Measurements from ENCODE around the gene EPAS1.

Gene EPAS1

DNA sequence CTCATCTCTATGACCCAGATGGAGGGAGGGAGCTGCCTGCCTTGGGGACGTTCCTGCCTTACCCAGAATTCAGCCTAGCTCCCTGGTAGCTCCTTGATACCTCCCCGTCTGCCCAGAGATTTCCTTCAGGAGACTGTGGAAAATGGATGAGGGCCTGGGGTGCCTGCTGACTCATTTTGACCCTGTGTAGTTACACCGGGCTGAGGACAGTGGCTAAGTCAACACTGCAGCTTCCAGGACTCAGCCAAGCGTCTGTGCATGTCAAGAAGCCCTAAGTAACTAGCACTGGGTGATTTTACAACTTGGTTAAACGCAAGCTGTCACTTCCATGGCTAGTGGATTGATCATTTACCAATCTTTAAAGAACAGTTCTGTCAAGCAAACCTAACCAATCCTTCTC, 23.3 kb upstream of the EPAS1 start:
- Histone ChIP-seq H3K9ac (ENCODE audit: low read length) (no peak overlapping the region), H3K9me3 (ENCODE audit: control insufficient read depth, insufficient read depth, low read depth, low read length) (no peaks in the 10 kb centered on the region), H3K27ac (ENCODE audit: low read depth, low read length) (no peak overlapping the region), H3K4me3 (ENCODE audit: low read depth, low read length) (no peak overlapping the region), H3K27me3 (ENCODE audit: control insufficient read depth, insufficient read depth, low read length) (no peaks in the 10 kb centered on the region), H3K4me1 (ENCODE audit: control insufficient read depth, insufficient read depth, low read length) (peaks cover 6% of the 10 kb centered on the region; the same call in 1 of the 2 replicates), H3K36me3 (ENCODE audit: control insufficient read depth, insufficient read depth, low read length) (no peaks in the 10 kb centered on the region)

GRCh38 chr2:46274586-46274985, 22.6 kb upstream of the EPAS1 start:
- no peak overlapping the region for H3K27ac ChIP-seq (ENCODE audit: low read depth, low read length)
- H3K36me3 ChIP-seq (ENCODE audit: control insufficient read depth, insufficient read depth, low read length): no peaks in the 10 kb centered on the region
- H3K4me1 ChIP-seq (ENCODE audit: control insufficient read depth, insufficient read depth, low read length): peaks cover 6% of the 10 kb centered on the region; the same call in 1 of the 2 replicates
- no peak overlapping the region for H3K9ac ChIP-seq (ENCODE audit: low read length)
- no peaks in the 10 kb centered on the region for H3K27me3 ChIP-seq (ENCODE audit: control insufficient read depth, insufficient read depth, low read length)
- H3K4me3 ChIP-seq (ENCODE audit: low read depth, low read length): no peak overlapping the region
- H3K9me3 ChIP-seq (ENCODE audit: control insufficient read depth, insufficient read depth, low read depth, low read length): no peaks in the 10 kb centered on the region

DNA sequence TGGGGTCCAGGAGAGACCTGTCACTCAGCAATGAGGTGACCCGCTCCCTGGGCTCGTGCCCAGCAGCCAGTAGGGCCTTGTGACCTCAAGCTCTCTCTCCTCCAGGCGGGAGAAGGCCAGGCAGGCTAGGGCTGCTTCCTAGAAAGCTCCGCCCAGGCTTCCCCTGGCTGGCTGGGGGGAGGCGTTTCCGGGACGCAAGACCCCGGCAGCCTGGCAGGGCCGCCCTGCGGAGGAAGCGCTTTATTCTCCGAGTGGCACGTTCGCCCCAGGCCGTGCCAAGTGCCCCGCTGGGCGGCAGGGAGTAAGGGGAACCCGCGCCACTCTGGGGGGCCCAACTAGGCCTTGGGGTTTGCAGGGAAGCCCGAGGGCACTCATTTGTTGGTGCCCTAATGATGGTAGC, 21.2 kb upstream of the EPAS1 start:
- Histone ChIP-seq H3K27ac (ENCODE audit: low read depth, low read length) (no peak overlapping the region), H3K9ac (ENCODE audit: low read length) (no peak overlapping the region), H3K27me3 (ENCODE audit: control insufficient read depth, insufficient read depth, low read length) (no peaks in the 10 kb centered on the region), H3K9me3 (ENCODE audit: control insufficient read depth, insufficient read depth, low read depth, low read length) (no peaks in the 10 kb centered on the region), H3K4me3 (ENCODE audit: low read depth, low read length) (no peak overlapping the region), H3K4me1 (ENCODE audit: control insufficient read depth, insufficient read depth, low read length) (no peaks in the 10 kb centered on the region), H3K36me3 (ENCODE audit: control insufficient read depth, insufficient read depth, low read length) (no peaks in the 10 kb centered on the region)

DNA sequence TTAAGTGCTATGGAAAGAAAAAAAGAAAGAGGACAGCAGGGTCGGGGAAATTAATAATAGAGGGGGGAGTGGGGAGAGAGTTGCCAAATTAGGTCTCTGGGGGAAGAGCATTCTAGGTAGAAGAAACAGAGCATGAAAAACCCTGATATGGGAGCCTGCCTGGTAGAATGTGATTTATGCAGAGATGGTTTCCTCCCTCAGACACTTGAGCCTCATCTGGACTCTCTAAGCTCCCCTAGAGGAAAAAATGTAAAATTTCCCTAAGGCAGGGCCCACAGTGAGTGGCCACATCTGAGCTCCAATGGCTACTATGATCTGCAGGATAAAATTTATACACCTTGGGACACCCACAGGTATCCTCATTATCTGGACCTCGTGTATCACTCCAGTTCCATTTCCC, 20.6 kb upstream of the EPAS1 start:
- H3K4me3 ChIP-seq (ENCODE audit: low read depth, low read length): no peak overlapping the region
- H3K9me3 ChIP-seq (ENCODE audit: control insufficient read depth, insufficient read depth, low read depth, low read length): no peaks in the 10 kb centered on the region
- H3K4me1 ChIP-seq (ENCODE audit: control insufficient read depth, insufficient read depth, low read length): no peaks in the 10 kb centered on the region
- no peaks in the 10 kb centered on the region for H3K27me3 ChIP-seq (ENCODE audit: control insufficient read depth, insufficient read depth, low read length)
- no peaks in the 10 kb centered on the region for H3K36me3 ChIP-seq (ENCODE audit: control insufficient read depth, insufficient read depth, low read length)
- H3K27ac ChIP-seq (ENCODE audit: low read depth, low read length): no peak overlapping the region
- no peak overlapping the region for H3K9ac ChIP-seq (ENCODE audit: low read length)

DNA sequence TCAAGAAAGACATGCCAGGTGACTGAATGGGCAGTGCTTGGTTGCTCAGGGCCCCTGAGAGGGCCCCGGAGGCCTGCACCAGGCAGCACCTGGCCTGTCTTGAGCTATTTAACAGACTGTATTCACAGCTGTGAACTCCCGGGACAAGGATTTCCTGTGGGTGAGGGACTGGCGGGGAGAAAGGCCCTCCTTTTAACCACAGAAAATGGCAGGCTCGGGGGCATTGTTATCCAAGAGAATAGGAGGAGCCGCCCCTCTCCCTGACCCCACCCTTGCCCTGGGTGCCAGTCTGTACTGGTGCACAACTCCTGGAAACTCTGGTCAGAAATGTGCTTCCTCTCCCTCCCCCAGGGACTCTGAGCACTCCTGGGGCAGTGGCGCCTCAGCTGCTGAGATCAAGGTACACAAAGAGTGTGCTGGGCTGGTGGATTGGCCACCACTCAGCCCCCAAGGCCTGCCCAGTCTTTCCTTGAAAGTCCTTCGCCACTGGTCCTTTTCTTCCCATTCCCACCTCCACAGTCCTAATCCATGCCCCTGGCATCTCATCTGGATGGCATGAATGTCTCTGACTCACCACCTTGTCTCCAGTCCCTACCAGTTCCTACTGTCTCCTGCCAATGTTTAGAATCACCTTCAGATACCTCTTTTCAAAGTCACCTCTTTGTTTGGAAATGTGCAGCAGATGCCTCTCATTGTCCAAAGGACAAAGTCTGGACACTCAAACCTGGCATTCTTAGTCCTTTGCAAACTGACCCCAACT, 19.6 kb upstream of the EPAS1 start:
- H3K27me3 ChIP-seq (ENCODE audit: control insufficient read depth, insufficient read depth, low read length): peaks cover 4% of the 10 kb centered on the region; the same call in 1 of the 2 replicates
- no peak overlapping the region for H3K27ac ChIP-seq (ENCODE audit: low read depth, low read length)
- H3K4me1 ChIP-seq (ENCODE audit: control insufficient read depth, insufficient read depth, low read length): no peaks in the 10 kb centered on the region
- H3K9ac ChIP-seq (ENCODE audit: low read length): no peak overlapping the region
- H3K36me3 ChIP-seq (ENCODE audit: control insufficient read depth, insufficient read depth, low read length): no peaks in the 10 kb centered on the region
- H3K4me3 ChIP-seq (ENCODE audit: low read depth, low read length): no peak overlapping the region
- H3K9me3 ChIP-seq (ENCODE audit: control insufficient read depth, insufficient read depth, low read depth, low read length): no peaks in the 10 kb centered on the region

DNA sequence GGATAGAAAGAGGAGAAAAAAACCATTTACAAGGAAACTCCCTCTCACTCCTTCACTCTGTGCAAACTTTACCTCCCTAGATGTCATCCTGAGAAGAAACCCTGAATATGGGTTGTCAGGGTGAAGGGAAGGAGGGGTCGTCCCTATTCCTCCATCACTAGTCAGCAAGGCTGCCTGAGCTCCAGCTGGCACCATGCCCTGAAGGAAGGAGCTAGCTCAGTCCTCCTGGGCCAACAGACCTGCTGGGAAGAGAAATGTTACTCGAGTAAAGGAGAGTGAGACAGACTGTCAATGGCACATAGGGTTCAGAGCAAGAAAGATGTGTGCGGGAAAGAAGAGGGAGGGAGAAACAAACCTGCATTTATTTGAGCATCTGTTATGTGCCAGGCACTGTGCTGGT, 18.3 kb upstream of the EPAS1 start:
- no peak overlapping the region for H3K9ac ChIP-seq (ENCODE audit: low read length)
- H3K4me3 ChIP-seq (ENCODE audit: low read depth, low read length): no peak overlapping the region
- H3K9me3 ChIP-seq (ENCODE audit: control insufficient read depth, insufficient read depth, low read depth, low read length): no peaks in the 10 kb centered on the region
- H3K27me3 ChIP-seq (ENCODE audit: control insufficient read depth, insufficient read depth, low read length): peaks cover 4% of the 10 kb centered on the region; the same call in 1 of the 2 replicates
- no peaks in the 10 kb centered on the region for H3K36me3 ChIP-seq (ENCODE audit: control insufficient read depth, insufficient read depth, low read length)
- H3K27ac ChIP-seq (ENCODE audit: low read depth, low read length): no peak overlapping the region
- no peaks in the 10 kb centered on the region for H3K4me1 ChIP-seq (ENCODE audit: control insufficient read depth, insufficient read depth, low read length)

DNA sequence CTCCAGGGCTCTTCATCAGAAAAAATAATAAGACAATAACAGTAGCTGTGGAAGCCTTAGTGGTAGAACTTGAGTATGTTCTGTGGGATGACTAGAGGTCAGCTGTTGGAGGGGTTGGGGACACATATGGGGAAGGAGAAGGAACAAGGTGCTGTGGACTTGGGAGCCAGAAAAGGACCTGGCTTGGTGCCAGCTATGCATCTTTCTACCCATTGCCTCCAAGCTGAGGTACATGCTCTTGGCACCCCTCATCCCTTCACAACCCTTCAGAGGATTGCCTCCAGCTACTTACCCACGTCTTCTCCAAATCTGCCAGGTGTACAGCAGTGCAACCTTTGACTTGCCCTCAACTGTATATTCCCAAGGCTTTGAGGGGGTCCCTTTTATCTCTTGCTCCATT, 15.3 kb upstream of the EPAS1 start:
- no peak overlapping the region for H3K4me3 ChIP-seq (ENCODE audit: low read depth, low read length)
- peaks cover 16% of the 10 kb centered on the region; the same call in 1 of the 2 replicates for H3K4me1 ChIP-seq (ENCODE audit: control insufficient read depth, insufficient read depth, low read length)
- H3K27ac ChIP-seq (ENCODE audit: low read depth, low read length): no peak overlapping the region
- peaks cover 4% of the 10 kb centered on the region; the same call in 1 of the 2 replicates for H3K27me3 ChIP-seq (ENCODE audit: control insufficient read depth, insufficient read depth, low read length)
- H3K36me3 ChIP-seq (ENCODE audit: control insufficient read depth, insufficient read depth, low read length): no peaks in the 10 kb centered on the region
- no peak overlapping the region for H3K9ac ChIP-seq (ENCODE audit: low read length)
- H3K9me3 ChIP-seq (ENCODE audit: control insufficient read depth, insufficient read depth, low read depth, low read length): no peaks in the 10 kb centered on the region

GRCh38 chr2:46283693-46284092, 13.5 kb upstream of the EPAS1 start:
- no peak overlapping the region for H3K27ac ChIP-seq (ENCODE audit: low read depth, low read length)
- H3K36me3 ChIP-seq (ENCODE audit: control insufficient read depth, insufficient read depth, low read length): no peaks in the 10 kb centered on the region
- no peak overlapping the region for H3K4me3 ChIP-seq (ENCODE audit: low read depth, low read length)
- peaks cover 4% of the 10 kb centered on the region; the same call in 1 of the 2 replicates for H3K27me3 ChIP-seq (ENCODE audit: control insufficient read depth, insufficient read depth, low read length)
- H3K4me1 ChIP-seq (ENCODE audit: control insufficient read depth, insufficient read depth, low read length): peaks cover 16% of the 10 kb centered on the region; the same call in 1 of the 2 replicates
- H3K9me3 ChIP-seq (ENCODE audit: control insufficient read depth, insufficient read depth, low read depth, low read length): no peaks in the 10 kb centered on the region
- no peak overlapping the region for H3K9ac ChIP-seq (ENCODE audit: low read length)

DNA sequence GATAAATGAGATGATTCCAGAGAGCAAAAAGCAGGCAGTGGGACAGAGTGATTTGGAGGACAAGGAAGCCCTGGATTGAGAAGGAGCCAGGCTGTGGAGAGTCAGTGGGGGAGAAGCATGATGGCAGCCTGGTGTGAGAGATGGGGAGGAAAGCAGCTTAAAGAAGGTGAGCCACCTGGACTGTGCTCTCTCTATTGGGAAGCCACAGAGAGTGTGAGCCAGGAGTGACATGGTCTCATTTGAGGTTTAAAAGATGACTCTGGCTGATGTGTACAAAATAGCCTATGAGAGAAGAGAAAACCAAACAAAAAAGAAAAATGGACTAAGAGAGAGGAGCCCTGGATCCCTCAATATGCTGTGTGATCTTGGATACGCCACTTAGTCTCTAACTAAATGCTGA, 12.9 kb upstream of the EPAS1 start:
- Histone ChIP-seq H3K4me3 (ENCODE audit: low read depth, low read length) (no peak overlapping the region), H3K4me1 (ENCODE audit: control insufficient read depth, insufficient read depth, low read length) (peaks cover 16% of the 10 kb centered on the region; the same call in 1 of the 2 replicates), H3K9me3 (ENCODE audit: control insufficient read depth, insufficient read depth, low read depth, low read length) (no peaks in the 10 kb centered on the region), H3K36me3 (ENCODE audit: control insufficient read depth, insufficient read depth, low read length) (no peaks in the 10 kb centered on the region), H3K27me3 (ENCODE audit: control insufficient read depth, insufficient read depth, low read length) (peaks cover 4% of the 10 kb centered on the region; the same call in 1 of the 2 replicates), H3K9ac (ENCODE audit: low read length) (no peak overlapping the region), H3K27ac (ENCODE audit: low read depth, low read length) (no peak overlapping the region)

GRCh38 chr2:46284796-46285195, 12.4 kb upstream of the EPAS1 start:
- no peak overlapping the region for H3K9ac ChIP-seq (ENCODE audit: low read length)
- H3K27ac ChIP-seq (ENCODE audit: low read depth, low read length): no peak overlapping the region
- H3K36me3 ChIP-seq (ENCODE audit: control insufficient read depth, insufficient read depth, low read length): no peaks in the 10 kb centered on the region
- H3K9me3 ChIP-seq (ENCODE audit: control insufficient read depth, insufficient read depth, low read depth, low read length): no peaks in the 10 kb centered on the region
- no peak overlapping the region for H3K4me3 ChIP-seq (ENCODE audit: low read depth, low read length)
- H3K4me1 ChIP-seq (ENCODE audit: control insufficient read depth, insufficient read depth, low read length): peaks cover 16% of the 10 kb centered on the region; the same call in 1 of the 2 replicates
- H3K27me3 ChIP-seq (ENCODE audit: control insufficient read depth, insufficient read depth, low read length): peaks cover 4% of the 10 kb centered on the region; the same call in 1 of the 2 replicates

- peaks cover 13% of the 10 kb centered on the region; the same call in 1 of the 2 replicates for H3K27me3 ChIP-seq (ENCODE audit: control insufficient read depth, insufficient read depth, low read length)
- H3K9ac ChIP-seq (ENCODE audit: low read length): no peak overlapping the region
- peaks cover 16% of the 10 kb centered on the region; the same call in 1 of the 2 replicates for H3K4me1 ChIP-seq (ENCODE audit: control insufficient read depth, insufficient read depth, low read length)
- H3K27ac ChIP-seq (ENCODE audit: low read depth, low read length): no peak overlapping the region
- no peaks in the 10 kb centered on the region for H3K36me3 ChIP-seq (ENCODE audit: control insufficient read depth, insufficient read depth, low read length)
- H3K4me3 ChIP-seq (ENCODE audit: low read depth, low read length): no peak overlapping the region
- no peaks in the 10 kb centered on the region for H3K9me3 ChIP-seq (ENCODE audit: control insufficient read depth, insufficient read depth, low read depth, low read length)
Measured at GRCh38 chr2:46286715-46287114, 10.5 kb upstream of the EPAS1 start.
